K562 (cell line): ENCODE measurements around the gene GZMM. TPM values are rescaled to one million over a fixed set of nuclear protein-coding genes. Genes with fewer than 3 reads are reported as not detected.

ENCODE experiments used
- ADNP ChIP-seq: fragments of 200-800 bp; sonication (Bioruptor generic); IDR thresholded peaks from 2 replicates; pipeline ENCODE4 v1.6.1; 2016; ENCODE audit warnings: missing genetic modification characterization, missing compliant biosample characterization
- CBX3 ChIP-seq, 2 experiments: IDR thresholded peaks; 1 replicate in 1 of 2; 2 replicates in 1 of 2; pipeline ENCODE4 v1.6.1; 2012; ENCODE audit warnings: inconsistent platforms in 2 of 2, low read length in 2 of 2, borderline replicate concordance in 1 of 2, control low read depth in 1 of 2
- CTCFL ChIP-seq: IDR thresholded peaks from 2 replicates; pipeline ENCODE4 v1.6.1; 2011; ENCODE audit warnings: borderline replicate concordance, low read depth, mild to moderate bottlenecking, moderate library complexity, low read length; ENCODE audit not compliant: insufficient read depth, poor library complexity, severe bottlenecking
- GTF2E2 ChIP-seq: fragments of 200-800 bp; sonication (Bioruptor generic); IDR thresholded peaks from 2 replicates; pipeline ENCODE4 v1.6.1; 2016; ENCODE audit warnings: missing genetic modification characterization, missing compliant biosample characterization
- LCOR ChIP-seq: sonication (generic); formaldehyde crosslinking; IDR thresholded peaks from 2 replicates; pipeline ENCODE4 v1.8.0; 2022; ENCODE audit warnings: mild to moderate bottlenecking, missing genetic modification reagents
- MIER1 ChIP-seq: fragments of 450-650 bp; IDR thresholded peaks from 2 replicates; pipeline ENCODE4 v1.6.1; 2016; ENCODE audit warnings: antibody characterized with exemption, mild to moderate bottlenecking, low read depth
- MYC ChIP-seq, 2 experiments: fragments of 250-450 bp in 1 of 2; sonication (Bioruptor Pico) in 1 of 2; IDR thresholded peaks; 2 replicates each; pipeline versions ENCODE4 v1.5.1 to v1.6.1; 2012 to 2021; ENCODE audit warnings: low read depth in 2 of 2, borderline replicate concordance in 1 of 2, improper control_type of control experiment in 1 of 2, low read length in 1 of 2, mild to moderate bottlenecking in 1 of 2, moderate library complexity in 1 of 2
- NR2C2 ChIP-seq, 2 experiments: fragments of 200-800 bp in 1 of 2; sonication (Bioruptor generic) in 1 of 2; sonication (generic) in 1 of 2; formaldehyde crosslinking in 1 of 2; IDR thresholded peaks; 2 replicates each; pipeline versions ENCODE4 v1.6.1 to v1.8.0; 2016 to 2022; ENCODE audit warnings: mild to moderate bottlenecking in 1 of 2, missing compliant biosample characterization in 1 of 2, missing genetic modification characterization in 1 of 2, missing genetic modification reagents in 1 of 2
- POLR2G ChIP-seq: fragments of 200-400 bp; formaldehyde crosslinking; IDR thresholded peaks from 2 replicates; pipeline ENCODE4 v1.6.1; 2017; ENCODE audit warnings: low read depth, mild to moderate bottlenecking, antibody characterized with exemption, low read length, moderate library complexity
- PTRF ChIP-seq: fragments of 450-650 bp; IDR thresholded peaks from 2 replicates; pipeline ENCODE4 v1.6.1; 2016; ENCODE audit warnings: mild to moderate bottlenecking, missing genetic modification characterization, missing compliant biosample characterization
- RAD21 ChIP-seq, 2 experiments: fragments of 250-450 bp in 1 of 2; fragments of 450-650 bp in 1 of 2; sonication (Bioruptor Pico) in 1 of 2; formaldehyde crosslinking in 1 of 2; IDR thresholded peaks in 1 of 2; conservative IDR thresholded peaks in 1 of 2; 2 replicates each; pipeline versions ENCODE4 v1.4.0 to v1.8.0; 2020 to 2022; ENCODE audit warnings: mild to moderate bottlenecking in 2 of 2, moderate library complexity in 1 of 2
- SIN3A ChIP-seq, 2 experiments: fragments of 150-350 bp in 1 of 2; IDR thresholded peaks; 2 replicates each; pipeline ENCODE4 v1.6.1; 2011 to 2016; ENCODE audit warnings: borderline replicate concordance in 2 of 2, low read depth in 2 of 2, low read length in 2 of 2, mild to moderate bottlenecking in 2 of 2, moderate library complexity in 2 of 2; ENCODE audit not compliant: control insufficient read depth in 1 of 2
- SMC3 ChIP-seq: conservative IDR thresholded peaks from 2 replicates; pipeline ENCODE4 v1.6.1; 2011; ENCODE audit warnings: low read depth, low read length, improper control_type of control experiment; ENCODE audit not compliant: insufficient read depth
- SPI1 ChIP-seq: IDR thresholded peaks from 2 replicates; pipeline ENCODE4 v1.6.1; 2011; ENCODE audit warnings: low read depth, low read length, control low read depth, borderline replicate concordance
- TCF3 ChIP-seq: sonication (generic); formaldehyde crosslinking; IDR thresholded peaks from 2 replicates; pipeline ENCODE4 v1.4.0; 2020; ENCODE audit warnings: mild to moderate bottlenecking, missing genetic modification reagents
- ZBTB17 ChIP-seq: fragments of 450-650 bp; formaldehyde crosslinking; IDR thresholded peaks from 2 replicates; pipeline ENCODE4 v1.4.0; 2020; ENCODE audit warnings: mild to moderate bottlenecking
- ZBTB7A ChIP-seq: IDR thresholded peaks from 2 replicates; pipeline ENCODE4 v1.6.1; 2011; ENCODE audit warnings: low read depth, mild to moderate bottlenecking, low read length, moderate library complexity, borderline replicate concordance; ENCODE audit not compliant: control insufficient read depth
- ZKSCAN1 ChIP-seq: fragments of 150-350 bp; IDR thresholded peaks from 2 replicates; pipeline ENCODE4 v1.6.1; 2016; ENCODE audit warnings: low read depth, low read length
- ZNF263 ChIP-seq: sonication (generic); formaldehyde crosslinking; IDR thresholded peaks from 2 replicates; pipeline ENCODE4 v1.8.0; 2022; ENCODE audit warnings: mild to moderate bottlenecking, missing genetic modification reagents, borderline replicate concordance
- ZNF511 ChIP-seq: sonication (generic); formaldehyde crosslinking; IDR thresholded peaks from 2 replicates; pipeline ENCODE4 v1.8.0; 2022; ENCODE audit warnings: mild to moderate bottlenecking, missing genetic modification reagents
- polyA plus RNA-seq, 8 experiments: library from polyadenylated mRNA; depleted of rRNA in 4 of 8; stranded (reverse) in 5 of 8; unstranded in 3 of 8; fragments of >200 nt; fragmentation: Nextera tagmentation in 2 of 8; fragmentation: Illumina TruSeq in 1 of 8; extraction: Ambion mirVana in 2 of 8; extraction: Trizol in 1 of 8; gene quantifications; 2 replicates each; pipeline versions ENCODE4 v1.2.1 to v1.2.3, GENCODE V29; 2011 to 2014; ENCODE audit warnings: inconsistent platforms in 1 of 8, missing spikeins in 1 of 8
- total RNA-seq, 7 experiments: library from RNA; depleted of rRNA in 6 of 7; stranded (reverse); fragments of >200 nt in 6 of 7; fragmentation: Illumina TruSeq in 2 of 7; extraction: Trizol in 2 of 7; gene quantifications; 2 replicates each; pipeline versions ENCODE4 v1.2.1 to v1.2.3, GENCODE V29; 2011 to 2021; ENCODE audit warnings: low replicate concordance in 1 of 7
- TF ChIP-seq, protein P1 (sequence below): fragments of 450-650 bp; IDR thresholded peaks from 2 replicates; pipeline ENCODE4 v1.6.1; 2014; ENCODE audit warnings: low read depth, mild to moderate bottlenecking, moderate library complexity, borderline replicate concordance

Gene GZMM
- total and polyA plus RNA-seq, 9 of the 15 experiments (the other 6 are each of a cell fraction or from before 2014, with no cell fraction given), result 0.08 to 2.6 (median 0.70) TPM; not detected in 2

GRCh38 chr19:510606-511100, 33.2 kb upstream of the GZMM start (continued):
- TF ChIP-seq, protein P1, sequence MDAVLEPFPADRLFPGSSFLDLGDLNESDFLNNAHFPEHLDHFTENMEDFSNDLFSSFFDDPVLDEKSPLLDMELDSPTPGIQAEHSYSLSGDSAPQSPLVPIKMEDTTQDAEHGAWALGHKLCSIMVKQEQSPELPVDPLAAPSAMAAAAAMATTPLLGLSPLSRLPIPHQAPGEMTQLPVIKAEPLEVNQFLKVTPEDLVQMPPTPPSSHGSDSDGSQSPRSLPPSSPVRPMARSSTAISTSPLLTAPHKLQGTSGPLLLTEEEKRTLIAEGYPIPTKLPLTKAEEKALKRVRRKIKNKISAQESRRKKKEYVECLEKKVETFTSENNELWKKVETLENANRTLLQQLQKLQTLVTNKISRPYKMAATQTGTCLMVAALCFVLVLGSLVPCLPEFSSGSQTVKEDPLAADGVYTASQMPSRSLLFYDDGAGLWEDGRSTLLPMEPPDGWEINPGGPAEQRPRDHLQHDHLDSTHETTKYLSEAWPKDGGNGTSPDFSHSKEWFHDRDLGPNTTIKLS, result peak; percentile 27; the same call in 1 of the 2 replicates
- TF ChIP-seq SPI1 (no peak), RAD21 (CRISPR knock-in tag; conservative IDR thresholded peaks at IDR 0.05 in 1 of 2, IDR thresholded peaks at IDR 0.05 in 1 of 2) (peak; percentile 63 to 84), MIER1 (no peak), ZKSCAN1 (0 out of 2 replicates have a peak, but pooled peaks have one; percentile 57), LCOR (CRISPR knock-in tag) (peak; percentile 56; the same call in 1 of the 2 replicates), CTCFL (peak; percentile 82), PTRF (tag) (no peak), ZNF511 (peak; percentile 31; the same call in 1 of the 2 replicates), ADNP (no peak), GTF2E2 (tag) (peak; percentile 54; the same call in 1 of the 2 replicates), NR2C2 (CRISPR knock-in tag; IDR thresholded peaks at IDR 0.05) (peak; percentile 18; the same call in 1 of the 2 replicates), NR2C2 (tag; IDR thresholded peaks at IDR 0.05) (no peak), CBX3 (IDR thresholded peaks at IDR 0.05; ENCODE audit: borderline replicate concordance in 1 of 2, low read length in 2 of 2) (peak in 1 of 2 experiments; percentile 88; a peak in 1 of 3 replicates), TCF3 (CRISPR knock-in tag) (peak; percentile 53; the same call in 1 of the 2 replicates), ZBTB17 (CRISPR knock-in tag) (0 out of 2 replicates have a peak, but pooled peaks have one; percentile 24), ZBTB7A (peak; percentile 76; the same call in 1 of the 2 replicates), MYC (IDR thresholded peaks at IDR 0.05; ENCODE audit: low read depth, low read length) (peak; percentile 93), MYC (CRISPR knock-in tag; IDR thresholded peaks at IDR 0.05; ENCODE audit: borderline replicate concordance, low read depth) (no peak), SMC3 (peak; percentile 77), POLR2G (peak; percentile 57), SIN3A (IDR thresholded peaks at IDR 0.05; ENCODE audit: borderline replicate concordance in 2 of 2, control insufficient read depth in 1 of 2, low read depth in 2 of 2, low read length in 2 of 2) (peak in 1 of 2 experiments; percentile 64; a peak in 1 of 4 replicates), ZNF263 (CRISPR knock-in tag) (0 out of 2 replicates have a peak, but pooled peaks have one; percentile 41)
